IPS DF 6.9 (cell line): ENCODE data around the gene CLHC1.
"Not testable (repeated sequence)": the region's sequence is repeated elsewhere in the genome, so short reads cannot be mapped to it uniquely, and the experiment has no call there.

Experiments used
- DNase-seq: peaks from one replicate; pipeline ENCODE4 v3.0.0-alpha.2; 2013; ENCODE audit warnings: low read depth, low spot score
- H3K27ac ChIP-seq: one replicate; pipeline ENCODE4 v1.5.1; 2013; ENCODE audit warnings: low read length, control low read depth
- H3K27me3 ChIP-seq: 2 replicates; pipeline ENCODE4 v1.6.1; 2013; ENCODE audit warnings: mild to moderate bottlenecking, low read length; ENCODE audit not compliant: control insufficient read depth, insufficient read depth
- H3K36me3 ChIP-seq: 2 replicates; pipeline ENCODE4 v1.6.1; 2013; ENCODE audit warnings: low read length; ENCODE audit not compliant: control insufficient read depth, insufficient read depth
- H3K4me1 ChIP-seq: 2 replicates; pipeline ENCODE4 v1.6.1; 2013; ENCODE audit warnings: low read length; ENCODE audit not compliant: control insufficient read depth, insufficient read depth
- H3K4me3 ChIP-seq: 2 replicates; pipeline ENCODE4 v1.5.1; 2013; ENCODE audit warnings: mild to moderate bottlenecking, low read length
- H3K9me3 ChIP-seq: 2 replicates; pipeline ENCODE4 v1.6.1; 2013; ENCODE audit warnings: low read length, inconsistent platforms; ENCODE audit not compliant: control insufficient read depth, insufficient read depth
- WGBS: extraction: QIAGEN DNeasy Blood & Tissue Kit; methylation state at CpG from one replicate; pipeline ENCODE4 v1.1.7; 2013; ENCODE audit warnings: mixed read lengths, missing lambda C conversion rate; ENCODE audit not compliant: insufficient read length, insufficient coverage; 5-methylcytosine and 5-hydroxymethylcytosine counted together

Gene CLHC1

GRCh38 chr2:55259586-55259985 lies 27.5 kb upstream of the CLHC1 start:
- H3K4me1 ChIP-seq, H3K9me3 ChIP-seq, DNase-seq, H3K4me3 ChIP-seq, H3K27ac ChIP-seq, H3K36me3 ChIP-seq, H3K27me3 ChIP-seq: not testable (repeated sequence)
- WGBS = no CpG with 5 or more reads among the region's 3 CpGs

- Histone ChIP-seq H3K27me3 (no peaks in the 10 kb centered on the region), H3K9me3 (no peaks in the 10 kb centered on the region), H3K4me3 (no peak overlapping the region), H3K36me3 (peaks cover 3% of the 10 kb centered on the region; the same call in 1 of the 2 replicates), H3K27ac (no peak overlapping the region), H3K4me1 (no peaks in the 10 kb centered on the region)
- no peak for DNase-seq
- WGBS = no CpG with 5 or more reads among the region's 3 CpGs
These were observed 20.7 kb upstream of the CLHC1 start for GRCh38 chr2:55252832-55253231.

GRCh38 chr2:55247025-55247424 lies 14.9 kb upstream of the CLHC1 start:
- Histone ChIP-seq H3K4me3 (no peak overlapping the region), H3K9me3 (no peaks in the 10 kb centered on the region), H3K27me3 (no peaks in the 10 kb centered on the region), H3K27ac (no peak overlapping the region), H3K36me3 (no peaks in the 10 kb centered on the region), H3K4me1 (no peaks in the 10 kb centered on the region)
- no CpG with 5 or more reads among the region's 5 CpGs for WGBS
- no peak for DNase-seq

GRCh38 chr2:55245411-55245810 lies 13.3 kb upstream of the CLHC1 start:
- DNase-seq = no peak
- H3K27me3 ChIP-seq = no peaks in the 10 kb centered on the region
- no peaks in the 10 kb centered on the region for H3K36me3 ChIP-seq
- no peak overlapping the region for H3K27ac ChIP-seq
- H3K4me3 ChIP-seq = no peak overlapping the region
- H3K9me3 ChIP-seq = no peaks in the 10 kb centered on the region
- no CpG with 5 or more reads among the region's 5 CpGs for WGBS
- H3K4me1 ChIP-seq = no peaks in the 10 kb centered on the region

- WGBS = no CpG with 5 or more reads among the region's 1 CpG
- no peaks in the 10 kb centered on the region for H3K9me3 ChIP-seq
- DNase-seq = no peak
- H3K27me3 ChIP-seq = no peaks in the 10 kb centered on the region
- no peaks in the 10 kb centered on the region for H3K36me3 ChIP-seq
- no peak overlapping the region for H3K27ac ChIP-seq
- H3K4me3 ChIP-seq = no peak overlapping the region
- H3K4me1 ChIP-seq = no peaks in the 10 kb centered on the region
These were observed 10.5 kb upstream of the CLHC1 start for GRCh38 chr2:55242617-55243016.

GRCh38 chr2:55241582-55241981 lies 9.5 kb upstream of the CLHC1 start:
- not testable (repeated sequence) for H3K4me1 ChIP-seq, H3K27me3 ChIP-seq, DNase-seq, H3K9me3 ChIP-seq, H3K27ac ChIP-seq, H3K4me3 ChIP-seq, H3K36me3 ChIP-seq
- no CpG with 5 or more reads among the region's 8 CpGs for WGBS

- no peaks in the 10 kb centered on the region for H3K4me1 ChIP-seq
- peaks cover 7% of the 10 kb centered on the region; the same call in 1 of the 2 replicates for H3K36me3 ChIP-seq
- DNase-seq = no peak
- no CpG with 5 or more reads among the region's 4 CpGs for WGBS
- no peaks in the 10 kb centered on the region for H3K9me3 ChIP-seq
- H3K27ac ChIP-seq = no peak overlapping the region
- no peaks in the 10 kb centered on the region for H3K27me3 ChIP-seq
- H3K4me3 ChIP-seq = no peak overlapping the region
These were observed 7.6 kb upstream of the CLHC1 start for GRCh38 chr2:55239656-55240222.

GRCh38 chr2:55236992-55237543 lies 5.0 kb upstream of the CLHC1 start:
- H3K4me3 ChIP-seq = no peak overlapping the region
- no peak for DNase-seq
- no CpG with 5 or more reads among the region's 2 CpGs for WGBS
- no peaks in the 10 kb centered on the region for H3K27me3 ChIP-seq
- no peaks in the 10 kb centered on the region; the same call in 1 of the 2 replicates for H3K4me1 ChIP-seq
- peaks cover 23% of the 10 kb centered on the region for H3K36me3 ChIP-seq
- no peaks in the 10 kb centered on the region for H3K9me3 ChIP-seq
- no peak overlapping the region for H3K27ac ChIP-seq

GRCh38 chr2:55235724-55236538 lies 3.8 kb upstream of the CLHC1 start:
- no peaks in the 10 kb centered on the region for H3K9me3 ChIP-seq
- H3K27ac ChIP-seq = no peak overlapping the region
- peaks cover 23% of the 10 kb centered on the region for H3K36me3 ChIP-seq
- H3K4me3 ChIP-seq = no peak overlapping the region
- WGBS = no CpG with 5 or more reads among the region's 3 CpGs
- no peaks in the 10 kb centered on the region; the same call in 1 of the 2 replicates for H3K4me1 ChIP-seq
- H3K27me3 ChIP-seq = no peaks in the 10 kb centered on the region
- DNase-seq = no peak

- peak overlapping the region; percentile 98; the same call in 1 of the 2 replicates for H3K4me3 ChIP-seq
- H3K27me3 ChIP-seq = no peaks in the 10 kb centered on the region
- WGBS = no CpG with 5 or more reads among the region's 7 CpGs
- H3K27ac ChIP-seq = no peak overlapping the region
- no peak for DNase-seq
- no peaks in the 10 kb centered on the region; the same call in 1 of the 2 replicates for H3K4me1 ChIP-seq
- H3K36me3 ChIP-seq = peaks cover 23% of the 10 kb centered on the region
- no peaks in the 10 kb centered on the region for H3K9me3 ChIP-seq
These were observed 1.5 kb upstream of the CLHC1 start for GRCh38 chr2:55233658-55233940.
